VCaP (cell line): ENCODE data around the gene TADA3.

Source experiments
- H3K27ac ChIP-seq: fragments of 450-650 bp; 2 replicates; pipeline ENCODE4 v1.5.1; 2017
- TF ChIP-seq, protein P1 (sequence below): fragments of 450-650 bp; conservative IDR thresholded peaks from 2 replicates; pipeline ENCODE4 v1.5.1; 2017; ENCODE audit warnings: mild to moderate bottlenecking, moderate library complexity

TADA3 gene

DNA sequence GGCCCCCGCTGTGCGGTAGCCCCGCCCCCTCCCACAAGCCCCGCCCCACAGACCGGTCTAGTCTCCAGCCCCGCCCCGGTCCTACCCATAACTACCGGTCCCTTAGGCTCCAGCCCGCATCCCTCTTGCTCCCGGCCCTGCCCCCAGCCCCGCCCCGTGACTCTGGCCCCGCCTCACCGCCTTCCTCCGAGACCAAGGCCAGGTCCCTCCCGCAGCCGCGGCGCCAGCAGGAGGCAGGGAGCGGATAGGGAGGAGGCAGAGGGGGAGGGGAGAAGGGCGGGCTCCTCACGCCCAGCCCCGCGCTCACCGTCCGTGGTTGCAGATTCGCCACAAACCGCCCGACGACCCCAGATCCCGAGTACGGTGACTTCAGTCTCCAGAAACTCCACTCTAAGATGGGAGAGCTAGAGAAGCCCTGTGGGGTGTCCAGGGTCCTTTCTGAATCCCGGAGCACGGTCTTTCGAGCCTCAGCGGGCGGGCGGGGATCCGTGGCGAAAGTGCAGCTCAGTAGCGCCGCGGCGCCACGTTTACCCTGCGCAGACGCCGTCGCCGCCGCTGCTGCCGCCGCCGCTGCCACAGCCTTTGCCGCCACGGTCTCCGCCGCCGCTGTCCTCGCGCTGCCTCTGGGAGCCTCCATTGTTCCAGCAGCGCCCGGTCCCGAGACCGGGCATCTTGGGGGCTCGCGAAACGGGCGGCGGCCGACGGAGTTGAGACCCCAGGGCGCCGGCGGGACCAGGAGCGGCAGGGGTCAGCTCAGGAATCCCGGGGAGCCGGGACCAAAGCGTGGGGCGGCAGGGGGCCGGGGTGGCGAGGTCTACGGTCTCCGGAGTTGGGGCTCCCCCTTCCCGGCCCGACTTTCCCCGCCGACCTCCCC, 60.8 kb downstream of the TADA3 start, which contains the start of gene BRPF1:
BRPF1 (plus strand) TSS at position 530 of the 874 bp plus-strand sequence. CDS start 2,406 bp downstream, outside the sequence.
- peak within 1 kb of the TSS; percentile 99 for H3K27ac ChIP-seq
- TF ChIP-seq, protein P1, sequence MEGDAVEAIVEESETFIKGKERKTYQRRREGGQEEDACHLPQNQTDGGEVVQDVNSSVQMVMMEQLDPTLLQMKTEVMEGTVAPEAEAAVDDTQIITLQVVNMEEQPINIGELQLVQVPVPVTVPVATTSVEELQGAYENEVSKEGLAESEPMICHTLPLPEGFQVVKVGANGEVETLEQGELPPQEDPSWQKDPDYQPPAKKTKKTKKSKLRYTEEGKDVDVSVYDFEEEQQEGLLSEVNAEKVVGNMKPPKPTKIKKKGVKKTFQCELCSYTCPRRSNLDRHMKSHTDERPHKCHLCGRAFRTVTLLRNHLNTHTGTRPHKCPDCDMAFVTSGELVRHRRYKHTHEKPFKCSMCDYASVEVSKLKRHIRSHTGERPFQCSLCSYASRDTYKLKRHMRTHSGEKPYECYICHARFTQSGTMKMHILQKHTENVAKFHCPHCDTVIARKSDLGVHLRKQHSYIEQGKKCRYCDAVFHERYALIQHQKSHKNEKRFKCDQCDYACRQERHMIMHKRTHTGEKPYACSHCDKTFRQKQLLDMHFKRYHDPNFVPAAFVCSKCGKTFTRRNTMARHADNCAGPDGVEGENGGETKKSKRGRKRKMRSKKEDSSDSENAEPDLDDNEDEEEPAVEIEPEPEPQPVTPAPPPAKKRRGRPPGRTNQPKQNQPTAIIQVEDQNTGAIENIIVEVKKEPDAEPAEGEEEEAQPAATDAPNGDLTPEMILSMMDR, result no peak

GRCh38 chr3:9730657-9731205, 61.5 kb downstream of the TADA3 start:
- H3K27ac ChIP-seq, result peak overlapping the region; percentile 99
- TF ChIP-seq, protein P1, result no peak
